ENCODE results near the gene DCAKD.

The DCAKD gene

GRCh38 chr17:45051060-45051719 is at the start of gene DCAKD:
DCAKD (minus strand) TSS chr17:45051632; CDS start chr17:45034885, 16,747 bp downstream.
- peak; percentile 94 to 95 for DNase-seq

DNA sequence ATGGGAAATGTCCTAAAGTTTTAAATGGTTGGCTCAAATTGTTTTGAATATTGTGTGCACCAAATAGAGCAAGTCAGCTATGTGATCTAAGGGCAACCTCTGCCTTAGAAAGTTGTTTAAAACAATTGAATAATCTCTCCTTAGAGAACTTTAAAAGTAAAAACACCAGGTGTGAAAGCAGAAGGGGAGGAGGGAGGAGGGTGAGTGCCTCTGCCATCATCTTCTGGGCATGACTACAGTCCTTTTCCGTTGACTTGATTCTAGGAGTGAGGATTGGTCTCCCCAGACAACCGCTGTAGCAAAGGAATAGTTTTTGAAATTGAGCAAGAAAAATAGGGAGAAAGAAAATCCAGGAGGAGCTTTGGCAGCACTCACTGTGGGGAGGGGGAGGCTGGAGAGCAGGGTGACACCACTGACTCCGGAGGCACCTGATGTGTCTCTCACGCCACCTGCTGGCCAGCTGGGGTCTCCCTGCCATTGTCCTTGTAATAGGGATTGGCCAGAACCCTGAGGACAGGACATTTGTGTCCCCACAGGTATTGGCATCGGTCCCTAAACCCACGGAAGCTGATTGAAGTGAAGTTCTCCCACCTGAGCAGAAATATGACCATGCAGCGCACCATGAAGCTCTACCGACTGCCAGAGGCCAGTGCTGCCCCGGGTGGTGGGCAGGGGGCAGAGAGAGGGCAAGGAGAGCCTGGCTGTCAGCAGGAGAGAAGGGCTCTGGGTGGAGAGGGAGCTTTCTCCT is 47.6 kb upstream of the DCAKD start:
- DNase-seq = peak; percentile 33 to 85

GRCh38 chr17:45098081-45098868 is 46.8 kb upstream of the DCAKD start:
- DNase-seq = no peak

DNA sequence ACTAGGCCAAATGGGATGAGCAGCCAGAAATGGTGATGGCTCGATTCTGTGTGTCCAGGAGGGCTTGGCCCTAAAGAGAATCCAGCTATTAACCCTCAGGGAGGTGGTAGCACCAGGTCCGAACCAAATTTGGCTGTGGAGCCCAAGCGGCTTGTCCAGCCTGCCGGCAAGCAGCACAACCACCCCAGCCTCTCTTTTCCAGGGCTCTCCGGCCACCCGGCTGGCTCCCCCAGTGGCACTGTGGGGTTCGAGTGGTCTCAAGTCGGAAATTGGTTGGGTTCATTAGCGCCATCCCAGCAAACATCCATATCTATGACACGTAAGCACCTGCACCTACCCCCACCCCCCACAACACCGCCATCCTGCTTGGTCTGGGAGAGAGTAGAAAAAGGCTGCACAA is 45.5 kb upstream of the DCAKD start:
- no peak for DNase-seq

- peak in 1 of 2 donors; percentile 20 for DNase-seq
These were observed 44.7 kb upstream of the DCAKD start for GRCh38 chr17:45096141-45096540.

DNA sequence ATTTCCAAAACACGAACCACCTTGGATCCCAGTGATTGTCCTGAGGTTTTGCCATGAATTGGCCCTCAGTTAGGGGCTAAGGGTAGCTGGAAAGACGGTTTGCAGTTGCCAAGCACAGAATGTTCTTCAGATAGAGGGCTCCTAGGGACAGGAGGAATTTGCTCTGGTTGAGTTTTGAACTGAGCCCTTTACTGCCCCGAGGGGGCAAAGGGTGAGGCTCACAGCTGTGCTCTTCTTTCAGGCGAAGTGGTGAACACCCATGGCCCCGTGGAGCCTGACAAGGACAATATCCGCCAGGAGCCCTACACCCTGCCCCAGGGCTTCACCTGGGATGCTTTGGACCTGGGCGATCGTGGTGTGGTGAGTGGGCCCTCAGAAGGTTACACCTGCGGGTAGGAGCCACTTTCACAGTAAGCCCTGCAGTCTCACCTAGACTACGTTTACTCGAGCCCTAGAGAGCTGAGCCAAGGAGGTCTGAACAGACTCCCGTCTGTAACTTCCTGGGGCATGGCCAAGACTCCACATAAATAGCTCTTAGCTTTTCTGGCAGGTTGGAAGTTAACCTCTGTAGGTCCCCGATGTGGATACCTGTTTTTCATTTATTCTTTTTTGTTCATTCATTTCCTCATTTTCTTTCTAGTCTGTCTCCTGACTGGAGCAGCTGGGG is 42.1 kb upstream of the DCAKD start:
- DNase-seq = no peak

DNA sequence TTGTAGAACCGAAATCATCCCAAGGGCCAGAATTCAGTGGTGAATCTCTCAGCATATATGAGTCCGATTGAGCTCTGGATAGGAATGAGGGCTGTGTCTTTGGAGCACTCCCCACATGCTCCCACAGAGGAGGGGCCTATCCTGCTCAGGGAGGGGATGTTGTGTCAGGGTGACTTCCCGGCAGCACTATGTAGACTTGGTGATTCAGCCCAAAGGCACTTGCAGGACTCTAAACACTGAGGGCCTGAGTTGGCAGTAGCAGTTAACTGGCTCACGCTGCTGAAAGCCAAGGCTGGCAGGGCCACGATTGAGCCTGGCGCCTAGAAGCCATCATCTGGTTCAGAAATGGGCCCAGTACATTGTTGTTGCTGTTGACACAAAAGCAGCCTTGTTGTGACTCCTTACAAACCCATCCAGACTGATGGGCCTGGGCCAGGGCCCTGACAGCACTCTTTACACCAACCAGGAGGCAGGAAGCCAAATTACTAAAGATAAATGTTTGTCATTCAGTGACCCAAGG is 41.5 kb upstream of the DCAKD start:
- no peak for DNase-seq

DNA sequence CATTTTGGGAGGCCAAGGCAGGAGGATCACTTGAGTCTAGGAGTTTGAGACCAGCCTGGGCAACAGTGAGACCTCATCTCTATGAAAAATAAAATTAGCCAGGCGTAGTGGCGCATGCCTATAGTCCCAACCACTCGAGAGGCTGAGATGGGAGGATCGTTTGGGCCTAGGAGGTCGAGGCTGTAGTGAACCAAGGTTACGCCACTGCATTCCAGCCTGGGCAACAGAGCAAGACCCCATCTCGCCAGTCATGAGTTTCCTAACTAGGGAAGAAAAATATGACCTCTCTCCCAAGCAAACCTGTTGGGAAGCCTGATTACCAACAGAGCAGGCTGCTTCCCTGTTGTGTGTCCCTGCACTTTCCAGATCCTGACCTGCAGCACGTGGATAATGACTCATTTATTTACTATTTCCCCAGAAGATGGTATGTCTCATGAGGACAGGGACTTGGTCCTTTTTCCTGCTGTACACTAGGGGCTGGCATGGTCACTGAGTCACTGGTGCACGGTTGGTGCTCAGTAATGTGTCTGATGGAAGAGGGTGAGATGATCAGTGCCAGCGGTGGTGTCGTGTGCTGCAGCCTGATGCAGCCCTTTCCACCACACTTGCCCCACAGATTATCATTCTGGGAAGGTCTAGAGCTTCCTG is 40.5 kb upstream of the DCAKD start:
- no peak for DNase-seq

- no peak for DNase-seq
These were observed 39.3 kb upstream of the DCAKD start for GRCh38 chr17:45090711-45091110.

DNA sequence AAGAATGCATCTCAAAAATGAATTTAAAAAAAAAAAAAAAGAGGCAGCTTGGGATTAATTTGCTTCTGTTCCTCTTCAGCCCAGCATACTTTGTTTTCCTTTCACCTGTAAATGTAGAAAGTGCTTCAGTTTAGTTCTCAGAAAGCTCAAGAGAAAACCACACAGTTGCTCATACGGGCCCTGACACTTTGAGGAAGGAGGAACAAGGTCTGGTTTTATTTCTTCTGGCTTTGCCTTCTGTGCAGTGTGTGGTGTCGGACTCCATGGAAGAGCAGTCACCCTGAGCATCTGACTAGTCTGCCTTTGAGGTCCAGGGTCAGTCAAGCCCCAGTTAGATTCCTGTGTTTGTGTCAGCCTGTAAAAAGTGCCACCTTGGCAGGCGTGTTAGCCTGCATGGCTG is 37.3 kb upstream of the DCAKD start:
- DNase-seq = no peak

- DNase-seq = no peak
These were observed 36.5 kb upstream of the DCAKD start for GRCh38 chr17:45087978-45088377.

GRCh38 chr17:45087504-45087975 is 36.1 kb upstream of the DCAKD start:
- DNase-seq = no peak

DNA sequence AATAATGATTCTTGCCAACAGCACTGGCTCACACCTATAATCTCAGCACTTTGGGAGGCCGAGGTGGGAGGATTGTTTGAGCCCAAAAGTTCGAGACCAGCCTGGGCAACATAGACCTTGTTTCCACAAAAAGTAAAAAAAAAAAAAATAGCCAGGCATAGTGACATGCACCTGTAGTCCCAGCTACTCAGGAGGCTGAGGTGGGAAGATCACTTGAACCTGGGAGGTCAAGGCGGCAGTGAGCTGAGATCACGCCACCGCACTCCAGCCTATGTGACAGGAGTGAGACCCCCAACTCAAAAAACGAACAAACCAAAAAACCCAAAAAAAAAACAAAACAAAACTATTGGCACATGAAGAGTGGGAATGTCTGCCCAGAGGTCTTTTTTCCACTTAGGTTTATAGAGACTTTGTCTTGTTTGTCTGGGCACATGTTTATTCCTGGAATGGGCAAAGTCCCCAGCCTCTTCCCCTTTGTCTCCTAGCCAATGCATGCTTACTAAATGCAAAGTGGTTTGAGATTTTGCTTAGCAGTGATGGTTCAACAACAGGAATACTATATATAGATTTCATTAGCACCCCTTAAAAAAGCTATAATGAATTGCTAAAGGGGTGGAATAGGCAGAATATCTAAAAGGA is 35.6 kb upstream of the DCAKD start:
- no peak for DNase-seq

GRCh38 chr17:45086391-45086790 is 35.0 kb upstream of the DCAKD start:
- no peak for DNase-seq

DNA sequence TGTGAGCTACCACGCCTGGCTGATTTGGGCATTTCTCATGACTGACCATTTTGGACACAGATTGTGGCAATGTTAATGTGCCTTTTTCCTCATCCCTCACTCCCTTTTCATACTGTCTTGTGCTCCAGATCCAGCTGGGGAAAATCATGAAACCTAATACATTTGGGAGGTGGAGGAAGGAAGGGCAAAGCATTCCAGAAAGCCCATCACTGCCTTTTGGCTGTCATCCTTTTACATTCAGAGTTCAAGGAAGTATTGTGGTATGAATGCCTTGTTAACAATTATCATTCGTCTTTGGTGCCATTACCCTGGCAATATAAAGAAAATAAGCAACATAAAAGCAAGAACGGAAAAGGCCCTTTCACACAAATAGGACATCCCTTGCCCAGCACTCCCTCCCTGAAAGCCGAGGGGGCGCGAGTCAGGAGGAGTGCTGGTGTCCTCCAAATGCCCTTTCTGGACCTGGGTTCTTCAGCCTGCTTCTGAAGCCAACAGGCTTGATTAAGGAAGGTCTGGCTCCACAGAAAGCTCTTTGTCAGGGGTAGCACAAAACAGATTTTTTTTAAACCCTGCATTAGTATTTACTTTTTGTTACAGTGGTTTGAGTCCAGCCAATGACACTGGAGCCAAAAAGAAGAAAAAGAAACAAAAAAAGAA is 29.7 kb upstream of the DCAKD start:
- DNase-seq = no peak

GRCh38 chr17:45077643-45078042 is 26.2 kb upstream of the DCAKD start:
- peak; percentile 40 to 65 for DNase-seq

- DNase-seq = no peak
These were observed 22.1 kb upstream of the DCAKD start for GRCh38 chr17:45073414-45074070.

GRCh38 chr17:45070809-45071208 is 19.4 kb upstream of the DCAKD start:
- no peak for DNase-seq

GRCh38 chr17:45070001-45070400 is 18.6 kb upstream of the DCAKD start:
- no peak for DNase-seq

- no peak for DNase-seq
These were observed 16.2 kb upstream of the DCAKD start for GRCh38 chr17:45067637-45068036.

DNA sequence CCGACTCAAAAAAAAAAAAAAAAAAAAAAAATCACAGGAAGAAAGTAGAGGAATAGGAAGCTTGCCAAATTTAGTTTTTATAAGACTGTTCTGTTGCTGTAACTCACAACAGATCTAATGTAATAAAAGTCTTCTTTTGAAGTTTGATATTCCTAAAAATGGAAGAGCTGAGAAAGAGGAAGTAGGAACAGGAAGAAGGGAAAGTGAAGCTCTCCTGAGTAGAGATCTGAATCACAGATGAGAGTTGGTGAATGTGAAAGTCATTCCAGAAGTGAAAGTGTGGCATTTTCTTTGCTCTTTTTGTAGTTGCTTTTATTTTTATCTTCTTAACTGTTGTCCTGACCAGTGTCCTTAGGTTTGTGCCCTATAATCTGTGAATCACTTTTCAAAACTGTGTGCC is 11.8 kb upstream of the DCAKD start:
- DNase-seq = peak; percentile 37 to 38

Data from inflammatory macrophage treated with lipopolysaccharide for 1 hour (primary cell).